Activated B cell treated with CpG ODN at 0.5 μM for 24 hours (primary cell): ENCODE data around the gene PHF12. TPM values are rescaled to one million over a fixed set of nuclear protein-coding genes. Genes with fewer than 3 reads are reported as not detected.

Experiments used
- ATAC-seq: fragments of 200-7000 bp; cut with Tn5 transposase; one replicate; pipeline ENCODE4 v1.10.0; 2021; ENCODE audit warnings: low read depth, mild to moderate bottlenecking, moderate library complexity
- CTCF ChIA-PET: fragments of 350-600 bp; sonication (Branson Sonifier 250); formaldehyde crosslinking; loops from one replicate; lab custom pipeline; 2021; ENCODE audit warnings: antibody characterized with exemption; lab: Charles Lee
- POLR2A ChIA-PET: fragments of 350-600 bp; sonication (Branson Sonifier 250); formaldehyde crosslinking; loops from one replicate; lab custom pipeline; 2021; ENCODE audit warnings: antibody characterized with exemption; lab: Charles Lee
- DNase-seq: peaks from one replicate; pipeline ENCODE4 v3.0.0; 2022
- H3K27ac Mint-ChIP-seq: one replicate; pipeline ENCODE4 v1.8.0; 2020; ENCODE audit warnings: mixed read lengths
- H3K27me3 Mint-ChIP-seq: one replicate; pipeline ENCODE4 v1.8.0; 2021; ENCODE audit warnings: mixed read lengths
- H3K36me3 Mint-ChIP-seq: one replicate; pipeline ENCODE4 v1.8.0; 2021; ENCODE audit warnings: low read depth, mixed read lengths
- H3K4me1 Mint-ChIP-seq: one replicate; pipeline ENCODE4 v1.8.0; 2021; ENCODE audit warnings: mixed read lengths
- H3K4me3 Mint-ChIP-seq: one replicate; pipeline ENCODE4 v1.8.0; 2020; ENCODE audit warnings: mild to moderate bottlenecking, mixed read lengths
- H3K9me3 Mint-ChIP-seq: one replicate; pipeline ENCODE4 v1.8.0; 2020; ENCODE audit warnings: mixed read lengths
- intact Hi-C: fragments of 100-400 bp; cut with micrococcal nuclease; formaldehyde crosslinking; loops from one replicate; pipeline ENCODE4 v1.15.1; 2024
- total RNA-seq: library from RNA; stranded (reverse); gene quantifications from 2 replicates; pipeline ENCODE4 v1.2.3, GENCODE V29; 2022
- TF ChIP-seq, protein P1 (sequence below): fragments of 200-600 bp; IDR thresholded peaks from one replicate; pipeline ENCODE4 v1.8.0; 2022; ENCODE audit warnings: antibody characterized with exemption, mild to moderate bottlenecking

PHF12 gene
- total RNA-seq, 1 donor from 2014 or later, result 96.5 TPM

GRCh38 chr17:28975031-28975430, 23.7 kb upstream of the PHF12 start:
- H3K4me3 Mint-ChIP-seq, result no peak overlapping the region
- CTCF ChIA-PET, result interaction anchor here (0.7 kb wide), 1 partner anchor 9 kb away, joined by 3 read pairs; no protein-coding TSS in a partner anchor
- no peak overlapping the region for H3K27ac Mint-ChIP-seq
- POLR2A ChIA-PET, result interaction anchor here (0.5 kb wide), 1 partner anchor 1188 kb away, joined by 4 read pairs; no protein-coding TSS in a partner anchor
- DNase-seq (no peak), ATAC-seq (no peak)
- no peaks in the 10 kb centered on the region for H3K27me3 Mint-ChIP-seq
- H3K36me3 Mint-ChIP-seq, result no peaks in the 10 kb centered on the region
- no peaks in the 10 kb centered on the region for H3K4me1 Mint-ChIP-seq
- H3K9me3 Mint-ChIP-seq, result no peaks in the 10 kb centered on the region
- TF ChIP-seq, protein P1, sequence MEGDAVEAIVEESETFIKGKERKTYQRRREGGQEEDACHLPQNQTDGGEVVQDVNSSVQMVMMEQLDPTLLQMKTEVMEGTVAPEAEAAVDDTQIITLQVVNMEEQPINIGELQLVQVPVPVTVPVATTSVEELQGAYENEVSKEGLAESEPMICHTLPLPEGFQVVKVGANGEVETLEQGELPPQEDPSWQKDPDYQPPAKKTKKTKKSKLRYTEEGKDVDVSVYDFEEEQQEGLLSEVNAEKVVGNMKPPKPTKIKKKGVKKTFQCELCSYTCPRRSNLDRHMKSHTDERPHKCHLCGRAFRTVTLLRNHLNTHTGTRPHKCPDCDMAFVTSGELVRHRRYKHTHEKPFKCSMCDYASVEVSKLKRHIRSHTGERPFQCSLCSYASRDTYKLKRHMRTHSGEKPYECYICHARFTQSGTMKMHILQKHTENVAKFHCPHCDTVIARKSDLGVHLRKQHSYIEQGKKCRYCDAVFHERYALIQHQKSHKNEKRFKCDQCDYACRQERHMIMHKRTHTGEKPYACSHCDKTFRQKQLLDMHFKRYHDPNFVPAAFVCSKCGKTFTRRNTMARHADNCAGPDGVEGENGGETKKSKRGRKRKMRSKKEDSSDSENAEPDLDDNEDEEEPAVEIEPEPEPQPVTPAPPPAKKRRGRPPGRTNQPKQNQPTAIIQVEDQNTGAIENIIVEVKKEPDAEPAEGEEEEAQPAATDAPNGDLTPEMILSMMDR, result no peak
- intact Hi-C loops, result no loop called here

- Mint-ChIP-seq H3K4me1 (no peaks in the 10 kb centered on the region), H3K9me3 (no peaks in the 10 kb centered on the region), H3K27me3 (no peaks in the 10 kb centered on the region), H3K36me3 (no peaks in the 10 kb centered on the region), H3K4me3 (no peak overlapping the region), H3K27ac (no peak overlapping the region)
- ChIA-PET CTCF (interaction anchor here (1.6 to 1.9 kb wide), 2 partner anchors 10 to 143 kb away, joined by 4 to 8 read pairs; no protein-coding TSS in a partner anchor), POLR2A (no interaction called here)
- TF ChIP-seq, protein P1, result no peak
- intact Hi-C loops, result no loop called here
- ATAC-seq, result no peak
- no peak for DNase-seq
Measured at GRCh38 chr17:28974451-28974850, 23.1 kb upstream of the PHF12 start.

- H3K27me3 Mint-ChIP-seq, result no peaks in the 10 kb centered on the region
- ATAC-seq (no peak), DNase-seq (no peak)
- intact Hi-C loops, result no loop called here
- TF ChIP-seq, protein P1, result no peak
- no peaks in the 10 kb centered on the region for H3K36me3 Mint-ChIP-seq
- no peak overlapping the region for H3K27ac Mint-ChIP-seq
- H3K9me3 Mint-ChIP-seq, result no peaks in the 10 kb centered on the region
- H3K4me1 Mint-ChIP-seq, result no peaks in the 10 kb centered on the region
- ChIA-PET POLR2A (no interaction called here), CTCF (interaction anchor here (0.8 to 1.9 kb wide), 3 partner anchors 9 to 144 kb away, joined by 3 to 8 read pairs (median 4); no protein-coding TSS in a partner anchor)
- no peak overlapping the region for H3K4me3 Mint-ChIP-seq
Measured at GRCh38 chr17:28973425-28973824, 22.1 kb upstream of the PHF12 start.

DNA sequence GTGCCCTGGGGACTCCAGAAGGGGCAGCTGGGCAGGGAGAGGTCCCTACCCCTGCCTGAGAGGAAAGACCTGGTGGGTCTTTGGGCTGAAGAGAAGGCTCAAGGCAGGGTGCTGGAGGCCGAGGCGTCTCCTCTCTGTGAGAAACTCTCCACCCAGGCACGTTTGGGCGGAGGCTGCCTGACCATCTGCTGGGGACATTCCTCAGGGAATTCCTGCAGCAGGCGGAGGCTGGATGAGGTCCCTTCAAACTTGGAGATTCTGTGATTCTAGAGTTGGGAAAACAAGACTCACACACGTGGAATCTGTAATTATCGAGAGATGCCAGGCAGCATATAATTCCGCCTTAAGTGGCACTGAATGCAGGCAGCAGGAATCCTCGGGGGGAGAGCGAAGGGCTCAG, 21.1 kb upstream of the PHF12 start:
- CTCF ChIA-PET, result interaction anchor here (1.6 to 1.9 kb wide), 2 partner anchors 8 to 145 kb away, joined by 4 to 8 read pairs; no protein-coding TSS in a partner anchor

DNA sequence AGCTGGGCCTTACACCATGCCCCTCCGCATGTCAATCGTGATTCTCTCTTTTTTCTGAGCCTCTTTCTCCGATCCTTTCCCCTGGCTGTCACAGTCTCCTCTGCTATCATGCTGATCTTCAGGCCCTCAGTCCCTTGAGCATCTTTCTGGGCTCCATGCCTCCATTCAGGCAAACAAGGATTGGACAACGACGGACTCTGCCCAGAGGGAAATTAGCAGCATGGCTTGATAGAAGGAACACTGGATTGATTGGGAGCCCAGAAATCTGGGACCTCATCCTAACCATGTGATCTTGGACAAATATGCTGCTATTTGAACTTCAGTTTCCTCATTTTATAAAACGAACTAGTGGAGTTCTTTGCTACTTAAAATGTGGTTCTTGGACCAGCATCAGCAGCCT, 19.6 kb upstream of the PHF12 start:
- CTCF ChIA-PET, result interaction anchor here (4.3 kb wide), 1 partner anchor 146 kb away, joined by 24 read pairs; no protein-coding TSS in a partner anchor

More for the DNA sequence above, 21.1 kb upstream of the PHF12 start:
- Mint-ChIP-seq H3K4me1 (peaks cover 2% of the 10 kb centered on the region), H3K27ac (no peak overlapping the region), H3K36me3 (no peaks in the 10 kb centered on the region), H3K9me3 (no peaks in the 10 kb centered on the region), H3K4me3 (no peak overlapping the region), H3K27me3 (no peaks in the 10 kb centered on the region)
- POLR2A ChIA-PET, result no interaction called here
- intact Hi-C loops, result no loop called here
- DNase-seq (no peak), ATAC-seq (no peak)
- TF ChIP-seq, protein P1, result no peak

More for the DNA sequence above, 19.6 kb upstream of the PHF12 start:
- Mint-ChIP-seq H3K9me3 (no peaks in the 10 kb centered on the region), H3K4me3 (no peak overlapping the region), H3K27ac (no peak overlapping the region), H3K4me1 (peaks cover 7% of the 10 kb centered on the region), H3K36me3 (no peaks in the 10 kb centered on the region), H3K27me3 (no peaks in the 10 kb centered on the region)
- ATAC-seq (no peak), DNase-seq (no peak)
- TF ChIP-seq, protein P1, result no peak
- intact Hi-C loops, result no loop called here
- POLR2A ChIA-PET, result no interaction called here
